AG09319 (cell line): ENCODE measurements around the gene ZNF277.
"Not testable (repeated sequence)": the region's sequence is repeated elsewhere in the genome, so short reads cannot be mapped to it uniquely, and the experiment has no call there.

Experiments used
- DNase-seq: peaks from one replicate; pipeline ENCODE4 v3.0.0-alpha.2; 2010; ENCODE audit warnings: low read depth; ENCODE audit errors: extremely low read depth
- CTCF ChIP-seq: IDR thresholded peaks from 2 replicates; pipeline ENCODE4 v1.5.1; 2011; ENCODE audit warnings: low read depth, mild to moderate bottlenecking, inconsistent platforms, low read length, moderate library complexity

The ZNF277 gene

GRCh38 chr7:112372101-112372500 lies 165.6 kb downstream of the ZNF277 start:
- no peak for TF ChIP-seq CTCF
- DNase-seq = no peak

GRCh38 chr7:112377593-112377992 lies 171.1 kb downstream of the ZNF277 start:
- no peak for TF ChIP-seq CTCF
- no peak for DNase-seq

- no peak for DNase-seq
- TF ChIP-seq CTCF = no peak
Observed at GRCh38 chr7:112381311-112382091, 175.0 kb downstream of the ZNF277 start.

- DNase-seq = no peak
- no peak for TF ChIP-seq CTCF
Observed at GRCh38 chr7:112383671-112384417, 177.3 kb downstream of the ZNF277 start.

- no peak for DNase-seq
- no peak for TF ChIP-seq CTCF
Observed at GRCh38 chr7:112385516-112385915, 179.0 kb downstream of the ZNF277 start.

- TF ChIP-seq CTCF = no peak
- DNase-seq = no peak
Observed at GRCh38 chr7:112386619-112387018, 180.1 kb downstream of the ZNF277 start.

GRCh38 chr7:112390167-112390566 lies 183.7 kb downstream of the ZNF277 start:
- no peak for TF ChIP-seq CTCF
- no peak for DNase-seq

- DNase-seq = not testable (repeated sequence)
Observed at GRCh38 chr7:112391079-112391821, 184.8 kb downstream of the ZNF277 start.

- not testable (repeated sequence) for DNase-seq
Observed at GRCh38 chr7:112391841-112392286, 185.4 kb downstream of the ZNF277 start.
